Activated T-cell treated with anti-CD3 and anti-CD28 coated beads for 1 hour (primary cell): ENCODE measurements around the gene ASCC1.

ENCODE experiments used
- DNase-seq: peaks from one replicate; pipeline ENCODE4 v3.0.0-alpha.2; 2020; ENCODE audit warnings: low read depth

Gene ASCC1

GRCh38 chr10:72081772-72082590 lies 134.1 kb downstream of the ASCC1 start:
- no peak for DNase-seq

- no peak for DNase-seq
Observed at GRCh38 chr10:72081210-72081609, 134.9 kb downstream of the ASCC1 start.

GRCh38 chr10:72080042-72080975 lies 135.8 kb downstream of the ASCC1 start:
- DNase-seq = no peak

- DNase-seq = peak; percentile 62
Observed at GRCh38 chr10:72079356-72079755, 136.7 kb downstream of the ASCC1 start.

GRCh38 chr10:72077275-72077990 lies 138.6 kb downstream of the ASCC1 start:
- DNase-seq = no peak

- no peak for DNase-seq
Observed at GRCh38 chr10:72076756-72077155, 139.3 kb downstream of the ASCC1 start.

- DNase-seq = no peak
Observed at GRCh38 chr10:72075376-72076115, 140.5 kb downstream of the ASCC1 start.

- DNase-seq = no peak
Observed at GRCh38 chr10:72074574-72075375, 141.3 kb downstream of the ASCC1 start.

GRCh38 chr10:72073708-72074573 lies 142.1 kb downstream of the ASCC1 start:
- DNase-seq = no peak

GRCh38 chr10:72072639-72073038 lies 143.4 kb downstream of the ASCC1 start:
- no peak for DNase-seq

- DNase-seq = no peak
Observed at GRCh38 chr10:72072046-72072445, 144.0 kb downstream of the ASCC1 start.

- DNase-seq = no peak
Observed at GRCh38 chr10:72069751-72070526, 146.1 kb downstream of the ASCC1 start.

- DNase-seq = no peak
Observed at GRCh38 chr10:72068901-72069446, 147.1 kb downstream of the ASCC1 start.

- DNase-seq = no peak
Observed at GRCh38 chr10:72068126-72068765, 147.8 kb downstream of the ASCC1 start.

- no peak for DNase-seq
Observed at GRCh38 chr10:72067463-72068125, 148.5 kb downstream of the ASCC1 start.

- DNase-seq = no peak
Observed at GRCh38 chr10:72066318-72067284, 149.5 kb downstream of the ASCC1 start.
